SK-N-SH (cell line): ENCODE data around the gene RND2. TPM values are rescaled to one million over a fixed set of nuclear protein-coding genes. Genes with fewer than 3 reads are reported as not detected.

Experiments used
- CTCF ChIA-PET: fragments of 300-600, 350-600 bp; formaldehyde crosslinking; extraction: SDS; loops from one replicate; lab custom pipeline; 2021; lab: Yijun Ruan, JAX
- POLR2A ChIA-PET: fragments of 350-600 bp; sonication (Branson Sonifier 250); formaldehyde crosslinking; extraction: SDS; loops from one replicate; lab custom pipeline; 2020; ENCODE audit warnings: antibody characterized with exemption, inconsistent platforms; lab: Yijun Ruan, JAX
- DNase-seq: peaks from one replicate; pipeline ENCODE4 v3.0.0; 2012
- H2AFZ ChIP-seq: fragments of 200-600 bp; sonication (generic); 2 replicates; pipeline ENCODE4 v1.8.1; 2016; ENCODE audit warnings: antibody characterized with exemption, mild to moderate bottlenecking, low read depth
- H3F3A ChIP-seq: fragments of 200-600 bp; sonication (generic); replicated peaks from 2 replicates; pipeline ENCODE3; 2016; ENCODE audit warnings: antibody characterized with exemption, mild to moderate bottlenecking; ENCODE audit not compliant: insufficient read depth
- H3K27ac ChIP-seq, 2 experiments: fragments of 200-500 bp in 1 of 2; fragments of 200-600 bp in 1 of 2; sonication (Bioruptor generic) in 1 of 2; sonication (generic), shearing (Covaris generic) in 1 of 2; 2 replicates each; pipeline versions ENCODE4 v1.5.1 to v1.6.1; 2014 to 2016; ENCODE audit warnings: low read depth in 2 of 2, inconsistent platforms in 1 of 2, low read length in 1 of 2, mild to moderate bottlenecking in 1 of 2, mixed read lengths in 1 of 2
- H3K27me3 ChIP-seq: fragments of 200-600 bp; sonication (generic), shearing (Covaris generic); 2 replicates; pipeline ENCODE4 v1.6.1; 2016; ENCODE audit warnings: mixed run types; ENCODE audit not compliant: insufficient read depth
- H3K36me3 ChIP-seq, 2 experiments: fragments of 200-500 bp in 1 of 2; fragments of 200-600 bp in 1 of 2; sonication (Bioruptor generic) in 1 of 2; sonication (generic) in 1 of 2; replicated peaks in 1 of 2; 2 replicates each; pipeline versions ENCODE3 to v1.5.1; 2014 to 2016; ENCODE audit warnings: low read length in 1 of 2, mild to moderate bottlenecking in 1 of 2; ENCODE audit not compliant: insufficient read depth in 2 of 2, control insufficient read depth in 1 of 2
- H3K4me1 ChIP-seq, 2 experiments: fragments of 200-500 bp in 1 of 2; fragments of 200-600 bp in 1 of 2; sonication (Bioruptor generic) in 1 of 2; sonication (generic), shearing (Covaris generic) in 1 of 2; 2 replicates each; pipeline versions ENCODE4 v1.5.1 to v1.6.1; 2014 to 2016; ENCODE audit warnings: low read depth in 1 of 2, low read length in 1 of 2, mixed run types in 1 of 2; ENCODE audit not compliant: insufficient read depth in 2 of 2, control insufficient read depth in 1 of 2
- H3K4me2 ChIP-seq: fragments of 200-600 bp; sonication (generic), shearing (Covaris generic); 2 replicates; pipeline ENCODE4 v1.6.1; 2017; ENCODE audit warnings: mixed run types
- H3K4me3 ChIP-seq, 2 experiments: fragments of 200-500 bp in 1 of 2; fragments of 200-600 bp in 1 of 2; sonication (Bioruptor generic) in 1 of 2; sonication (generic), shearing (Covaris generic) in 1 of 2; 2 replicates each; pipeline versions ENCODE4 v1.5.1 to v1.8.1; 2014 to 2016; ENCODE audit warnings: low read depth in 2 of 2, inconsistent platforms in 1 of 2, low read length in 1 of 2, mild to moderate bottlenecking in 1 of 2, mixed read lengths in 1 of 2, moderate library complexity in 1 of 2
- H3K79me2 ChIP-seq: fragments of 200-600 bp; sonication (generic); 2 replicates; pipeline ENCODE4 v1.8.1; 2017; ENCODE audit warnings: mild to moderate bottlenecking; ENCODE audit not compliant: insufficient read depth
- H3K9ac ChIP-seq: fragments of 200-600 bp; sonication (generic); 2 replicates; pipeline ENCODE4 v1.6.1; 2017; ENCODE audit warnings: mixed run types
- H3K9me2 ChIP-seq: fragments of 200-600 bp; sonication (generic); 2 replicates; pipeline ENCODE4 v1.6.1; 2017; ENCODE audit warnings: mixed run types
- H3K9me3 ChIP-seq: fragments of 200-600 bp; sonication (generic); 2 replicates; pipeline ENCODE4 v1.6.1; 2017; ENCODE audit warnings: mixed run types, mild to moderate bottlenecking, moderate library complexity
- H4K20me1 ChIP-seq: fragments of 200-600 bp; sonication (generic); 2 replicates; pipeline ENCODE4 v1.6.1; 2017; ENCODE audit warnings: mild to moderate bottlenecking, mixed run types; ENCODE audit not compliant: insufficient read depth
- CTCF ChIP-seq: fragments of 200-600 bp; sonication (generic); IDR thresholded peaks from 2 replicates; pipeline ENCODE4 v1.6.1; 2017; ENCODE audit warnings: antibody characterized with exemption, mild to moderate bottlenecking, moderate library complexity
- ELF1 ChIP-seq: IDR thresholded peaks from 2 replicates; pipeline ENCODE4 v1.4.0; 2012
- EP300 ChIP-seq, 2 experiments: IDR thresholded peaks; 2 replicates each; pipeline versions ENCODE4 v1.4.0 to v1.6.1; 2012; ENCODE audit warnings: borderline replicate concordance in 1 of 2, low read depth in 1 of 2, low read length in 1 of 2
- EZH2phosphoT487 ChIP-seq: fragments of 200-600 bp; sonication (generic); IDR thresholded peaks from 2 replicates; pipeline ENCODE4 v1.6.1; 2017; ENCODE audit warnings: low read depth, mixed run types, mild to moderate bottlenecking, antibody characterized with exemption, moderate library complexity, borderline replicate concordance
- FOSL2 ChIP-seq: IDR thresholded peaks from 2 replicates; pipeline ENCODE4 v1.4.0; 2012; ENCODE audit warnings: low read depth, mild to moderate bottlenecking, moderate library complexity, borderline replicate concordance
- FOXJ3 ChIP-seq: sonication (generic); formaldehyde crosslinking; IDR thresholded peaks from 2 replicates; pipeline ENCODE4 v1.5.1; 2020; ENCODE audit warnings: mild to moderate bottlenecking, missing genetic modification reagents
- GABPA ChIP-seq: IDR thresholded peaks from 2 replicates; pipeline ENCODE4 v1.4.0; 2012; ENCODE audit warnings: low read depth, mild to moderate bottlenecking
- MAX ChIP-seq: IDR thresholded peaks from 2 replicates; pipeline ENCODE4 v1.4.0; 2012; ENCODE audit warnings: low read depth
- NFIC ChIP-seq: IDR thresholded peaks from 2 replicates; pipeline ENCODE4 v1.4.0; 2012; ENCODE audit warnings: borderline replicate concordance
- NRF1 ChIP-seq: IDR thresholded peaks from 2 replicates; pipeline ENCODE4 v1.6.1; 2012; ENCODE audit warnings: low read depth, mild to moderate bottlenecking, low read length
- PBX3 ChIP-seq: IDR thresholded peaks from 2 replicates; pipeline ENCODE4; 2012
- POLR2AphosphoS5 ChIP-seq: IDR thresholded peaks from 2 replicates; pipeline ENCODE4 v1.6.1; 2012; ENCODE audit warnings: low read depth, low read length
- RCOR1 ChIP-seq: fragments of 150-350 bp; IDR thresholded peaks from 2 replicates; pipeline ENCODE4 v1.6.1; 2017; ENCODE audit warnings: antibody characterized with exemption, low read length
- RFX5 ChIP-seq: IDR thresholded peaks from 2 replicates; pipeline ENCODE4 v1.6.1; 2012; ENCODE audit warnings: mild to moderate bottlenecking, improper control_type of control experiment, low read length
- RXRA ChIP-seq: IDR thresholded peaks from 2 replicates; pipeline ENCODE4 v1.4.0; 2012; ENCODE audit warnings: low read depth, mild to moderate bottlenecking, borderline replicate concordance
- TAF1 ChIP-seq: IDR thresholded peaks from 2 replicates; pipeline ENCODE4 v1.6.1; 2012; ENCODE audit warnings: low read depth, mild to moderate bottlenecking, low read length, moderate library complexity, borderline replicate concordance
- TCF12 ChIP-seq: IDR thresholded peaks from 2 replicates; pipeline ENCODE4 v1.4.0; 2012
- TEAD4 ChIP-seq: IDR thresholded peaks from 2 replicates; pipeline ENCODE4 v1.4.0; 2012; ENCODE audit warnings: mild to moderate bottlenecking, borderline replicate concordance; ENCODE audit not compliant: insufficient read depth
- USF1 ChIP-seq: IDR thresholded peaks from 2 replicates; pipeline ENCODE4 v1.4.0; 2012; ENCODE audit warnings: low read depth, borderline replicate concordance
- WGBS: methylation state at CpG from one replicate; pipeline ENCODE4 v1.1.6; 2017; ENCODE audit warnings: low lambda C conversion rate; 5-methylcytosine and 5-hydroxymethylcytosine counted together
- polyA plus RNA-seq, 3 experiments: library from polyadenylated mRNA; depleted of rRNA; stranded (reverse); fragments of >200 nt; gene quantifications; 2 replicates each; pipeline ENCODE4 v1.2.3, GENCODE V29; 2012

RND2 gene
- polyA plus RNA-seq, 1 of the 3 experiments (the other 2 are of a cell fraction): 8.9 TPM

- Histone ChIP-seq H3K9me2 (no peaks in the 10 kb centered on the region), H3K36me3 (peaks cover 15 to 29% of the 10 kb centered on the region in 2 experiments), H3K4me2 (no peak overlapping the region), H3K4me1 (peaks cover 0 to 13% of the 10 kb centered on the region in 2 experiments; a peak in 2 of 4 replicates), H3F3A (no peaks in the 10 kb centered on the region), H3K79me2 (0 out of 2 replicates have a peak, but pooled peaks cover 6% of the 10 kb centered on the region), H3K9ac (no peak overlapping the region), H3K27ac (no peak overlapping the region), H3K9me3 (no peaks in the 10 kb centered on the region), H2AFZ (no peak overlapping the region), H3K27me3 (no peaks in the 10 kb centered on the region), H4K20me1 (0 out of 2 replicates have a peak, but pooled peaks cover 6% of the 10 kb centered on the region), H3K4me3 (no peak overlapping the region)
- 88% methylated on average over 10 of the region's 12 CpGs for WGBS
- CTCF ChIA-PET: no interaction called here
- TF ChIP-seq PBX3 (no peak), EZH2phosphoT487 (no peak), ELF1 (no peak), RFX5 (no peak), RCOR1 (no peak), NFIC (no peak), CTCF (no peak), RXRA (no peak), USF1 (no peak), FOSL2 (no peak)
- POLR2A ChIA-PET: interaction anchor here (3.3 kb wide), 1 partner anchor 16 kb away, joined by 17 read pairs; the partner anchor contains the start of gene RPL27
- DNase-seq: no peak
Measured at GRCh38 chr17:43014020-43014648, 10.9 kb upstream of the RND2 start.

GRCh38 chr17:43014649-43015542 lies 10.1 kb upstream of the RND2 start:
- H2AFZ ChIP-seq: no peak overlapping the region
- H3K9me3 ChIP-seq: no peaks in the 10 kb centered on the region
- no peak overlapping the region for H3K9ac ChIP-seq
- H3K4me3 ChIP-seq: no peak overlapping the region
- DNase-seq: no peak
- 0 out of 2 replicates have a peak, but pooled peaks cover 6% of the 10 kb centered on the region for H4K20me1 ChIP-seq
- H3K4me2 ChIP-seq: no peak overlapping the region
- ChIA-PET POLR2A (interaction anchor here (1.0 kb wide), 1 partner anchor 17 kb away, joined by 3 read pairs; the partner anchor contains the start of gene RPL27), CTCF (interaction anchor here (0.7 to 0.8 kb wide), 2 partner anchors 16 to 190 kb away, joined by 3 to 4 read pairs; no protein-coding TSS in a partner anchor)
- H3K27ac ChIP-seq: no peak overlapping the region
- no peaks in the 10 kb centered on the region for H3K27me3 ChIP-seq
- peaks cover 15 to 29% of the 10 kb centered on the region in 2 experiments for H3K36me3 ChIP-seq
- peaks cover 0 to 20% of the 10 kb centered on the region in 2 experiments; a peak in 2 of 4 replicates for H3K4me1 ChIP-seq
- WGBS: 94% methylated on average over 7 of the region's 8 CpGs
- no peaks in the 10 kb centered on the region for H3K9me2 ChIP-seq
- H3F3A ChIP-seq: no peaks in the 10 kb centered on the region
- peaks cover 11% of the 10 kb centered on the region; the same call in 1 of the 2 replicates for H3K79me2 ChIP-seq
- TF ChIP-seq FOXJ3 (no peak), TAF1 (no peak), USF1 (no peak), EP300 (IDR thresholded peaks at IDR 0.05; ENCODE audit: borderline replicate concordance in 1 of 2, low read depth in 1 of 2, low read length in 1 of 2) (no peak), TEAD4 (no peak), TCF12 (no peak), MAX (no peak), POLR2AphosphoS5 (no peak), NRF1 (no peak), GABPA (no peak)
